ENCODE measurements around the gene RPL5. TPM values are rescaled to one million over a fixed set of nuclear protein-coding genes. Genes with fewer than 3 reads are reported as not detected.

RPL5 gene
- total and polyA plus RNA-seq, 10 donors = 725 to 3,739 (median 1,367) TPM

- DNase-seq = no peak
- H3K36me3 ChIP-seq = no peaks in the 10 kb centered on the region
- no peaks in the 10 kb centered on the region for H3K9me3 ChIP-seq
- WGBS, 5 donors = 86 to 93% (median 92%) methylated on average over 3 of the region's 3 CpGs
- peaks cover 0 to 5% (median 0%) of the 10 kb centered on the region in 6 donors for H3K4me1 ChIP-seq
- intact Hi-C loops (cut with DNase I; ENCODE audit: low total_unique reads) = no loop called here
- H3K27ac ChIP-seq = no peak overlapping the region
- no peak overlapping the region for H3K4me3 ChIP-seq
- peak; percentile 53 to 80 (median 75) for TF ChIP-seq CTCF (IDR thresholded peaks at IDR 0.05 in 8 of 11, conservative IDR thresholded peaks at IDR 0.05 in 3 of 11)
- TF ChIP-seq POLR2AphosphoS5 (IDR thresholded peaks at IDR 0.05) = no peak
- no peaks in the 10 kb centered on the region for H3K27me3 ChIP-seq (replicated peaks in 1 of 7)
Measured at GRCh38 chr1:92817986-92818764, 13.7 kb upstream of the RPL5 start.

- no peak for DNase-seq
- H3K27me3 ChIP-seq (replicated peaks in 1 of 7) = no peaks in the 10 kb centered on the region
- H3K36me3 ChIP-seq = no peaks in the 10 kb centered on the region
- intact Hi-C loops (cut with DNase I; ENCODE audit: low total_unique reads) = loop anchor here (5.0 kb wide), 1 partner anchor 68 kb away; no protein-coding TSS in a partner anchor
- TF ChIP-seq CTCF (IDR thresholded peaks at IDR 0.05 in 8 of 11, conservative IDR thresholded peaks at IDR 0.05 in 3 of 11) = no peak
- no peak for TF ChIP-seq POLR2AphosphoS5 (IDR thresholded peaks at IDR 0.05)
- no peak for TF ChIP-seq POLR2A (IDR thresholded peaks at IDR 0.05)
- 80 to 89% (median 85%) methylated on average over 3 of the region's 3 CpGs for WGBS, 5 donors
- no peak overlapping the region for H3K4me3 ChIP-seq
- no peak overlapping the region for H3K27ac ChIP-seq
- H3K4me1 ChIP-seq = peaks cover 0 to 5% (median 0%) of the 10 kb centered on the region in 6 donors
- H3K9me3 ChIP-seq = no peaks in the 10 kb centered on the region
Measured at GRCh38 chr1:92820024-92820423, 11.8 kb upstream of the RPL5 start.

GRCh38 chr1:92820551-92820950, 11.3 kb upstream of the RPL5 start:
- H3K27ac ChIP-seq = no peak overlapping the region
- H3K4me3 ChIP-seq = no peak overlapping the region
- H3K36me3 ChIP-seq = no peaks in the 10 kb centered on the region
- peaks cover 0 to 5% (median 0%) of the 10 kb centered on the region in 6 donors for H3K4me1 ChIP-seq
- DNase-seq = no peak
- 89 to 97% (median 93%) methylated on average over 3 of the region's 3 CpGs for WGBS, 5 donors
- TF ChIP-seq POLR2AphosphoS5 (IDR thresholded peaks at IDR 0.05) (no peak), CTCF (IDR thresholded peaks at IDR 0.05 in 8 of 11, conservative IDR thresholded peaks at IDR 0.05 in 3 of 11) (no peak), POLR2A (IDR thresholded peaks at IDR 0.05) (no peak)
- H3K9me3 ChIP-seq = no peaks in the 10 kb centered on the region
- intact Hi-C loops (cut with DNase I; ENCODE audit: low total_unique reads) = loop anchor here (5.0 kb wide), 1 partner anchor 68 kb away; no protein-coding TSS in a partner anchor
- H3K27me3 ChIP-seq (replicated peaks in 1 of 7) = no peaks in the 10 kb centered on the region

- H3K9me3 ChIP-seq = no peaks in the 10 kb centered on the region
- TF ChIP-seq CTCF (IDR thresholded peaks at IDR 0.05 in 8 of 11, conservative IDR thresholded peaks at IDR 0.05 in 3 of 11) (no peak), POLR2A (IDR thresholded peaks at IDR 0.05) (no peak), POLR2AphosphoS5 (IDR thresholded peaks at IDR 0.05) (no peak)
- WGBS, 5 donors = 64 to 86% (median 78%) methylated on average over 3 of the region's 3 CpGs
- no peaks in the 10 kb centered on the region for H3K36me3 ChIP-seq
- DNase-seq = no peak
- intact Hi-C loops (cut with DNase I; ENCODE audit: low total_unique reads) = loop anchor here (5.0 kb wide), 1 partner anchor 71 kb away; no protein-coding TSS in a partner anchor
- H3K4me3 ChIP-seq = no peak overlapping the region
- no peaks in the 10 kb centered on the region for H3K27me3 ChIP-seq (replicated peaks in 1 of 7)
- peaks cover 0 to 5% (median 0%) of the 10 kb centered on the region in 6 donors for H3K4me1 ChIP-seq
- no peak overlapping the region for H3K27ac ChIP-seq
Measured at GRCh38 chr1:92822879-92823278, 9.0 kb upstream of the RPL5 start.

All from spleen (tissue), 11 donors.